GM13976 (cell line): Measurements from ENCODE around the gene CAMK2D.

Experiments used
- DNase-seq: peaks from one replicate; pipeline ENCODE4 v3.0.0; 2012; ENCODE audit warnings: low spot score
- in situ Hi-C: fragments of 300-500 bp; cut with MboI; formaldehyde crosslinking; loops from one replicate; pipeline ENCODE4 v1.12.0; 2022; ENCODE audit warnings: low sequenced_read_pairs, mixed read lengths, inconsistent platforms; ENCODE audit not compliant: unreplicated experiment
- TF ChIP-seq, protein P1 (sequence below): IDR thresholded peaks from 2 replicates; pipeline ENCODE4 v1.5.1; 2012; ENCODE audit warnings: borderline replicate concordance, mild to moderate bottlenecking; ENCODE audit not compliant: insufficient read depth; ENCODE audit errors: extremely low read depth, missing control alignments, control extremely low read depth

The CAMK2D gene

DNA sequence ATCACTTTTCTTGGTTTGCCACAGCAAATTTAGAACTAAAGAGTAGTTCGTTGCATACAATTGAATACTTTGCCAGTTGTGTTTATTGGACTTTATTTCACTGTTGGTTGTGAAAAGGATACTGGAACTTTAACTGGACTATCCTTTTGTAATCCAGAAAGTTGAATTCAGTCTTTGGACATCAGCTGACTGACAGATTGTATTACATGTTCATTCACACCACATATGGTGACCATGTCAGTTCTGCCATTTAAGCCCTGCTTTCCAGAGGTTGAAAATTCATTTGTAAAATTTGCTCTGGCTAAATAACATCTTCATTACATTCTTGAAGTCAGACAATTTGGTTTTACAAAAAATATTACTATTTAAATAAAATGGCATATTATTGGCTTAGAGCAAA lies 251.7 kb downstream of the CAMK2D start:
- TF ChIP-seq, protein P1, sequence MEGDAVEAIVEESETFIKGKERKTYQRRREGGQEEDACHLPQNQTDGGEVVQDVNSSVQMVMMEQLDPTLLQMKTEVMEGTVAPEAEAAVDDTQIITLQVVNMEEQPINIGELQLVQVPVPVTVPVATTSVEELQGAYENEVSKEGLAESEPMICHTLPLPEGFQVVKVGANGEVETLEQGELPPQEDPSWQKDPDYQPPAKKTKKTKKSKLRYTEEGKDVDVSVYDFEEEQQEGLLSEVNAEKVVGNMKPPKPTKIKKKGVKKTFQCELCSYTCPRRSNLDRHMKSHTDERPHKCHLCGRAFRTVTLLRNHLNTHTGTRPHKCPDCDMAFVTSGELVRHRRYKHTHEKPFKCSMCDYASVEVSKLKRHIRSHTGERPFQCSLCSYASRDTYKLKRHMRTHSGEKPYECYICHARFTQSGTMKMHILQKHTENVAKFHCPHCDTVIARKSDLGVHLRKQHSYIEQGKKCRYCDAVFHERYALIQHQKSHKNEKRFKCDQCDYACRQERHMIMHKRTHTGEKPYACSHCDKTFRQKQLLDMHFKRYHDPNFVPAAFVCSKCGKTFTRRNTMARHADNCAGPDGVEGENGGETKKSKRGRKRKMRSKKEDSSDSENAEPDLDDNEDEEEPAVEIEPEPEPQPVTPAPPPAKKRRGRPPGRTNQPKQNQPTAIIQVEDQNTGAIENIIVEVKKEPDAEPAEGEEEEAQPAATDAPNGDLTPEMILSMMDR: no peak
- no peak for DNase-seq
- in situ Hi-C loops: no loop called here

DNA sequence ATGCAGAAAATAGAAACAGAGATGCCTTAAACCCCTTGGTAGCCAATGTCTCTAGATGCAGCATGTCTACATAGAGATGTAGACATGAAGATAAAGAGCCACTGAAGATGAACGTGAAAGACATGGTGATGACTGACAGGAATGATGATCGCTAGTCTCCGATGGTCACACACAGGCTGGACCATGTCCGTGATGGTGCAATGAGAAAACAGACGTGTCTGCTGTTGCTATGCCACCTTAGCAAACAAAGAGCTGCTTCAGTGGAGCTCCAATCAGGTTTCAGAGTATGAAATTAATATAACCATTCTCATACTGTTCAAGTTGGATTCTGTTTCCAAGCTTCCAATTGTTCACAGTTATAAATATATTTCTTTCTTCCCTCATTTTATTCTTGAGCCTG lies 256.5 kb downstream of the CAMK2D start:
- TF ChIP-seq, protein P1: no peak
- in situ Hi-C loops: no loop called here
- no peak for DNase-seq

DNA sequence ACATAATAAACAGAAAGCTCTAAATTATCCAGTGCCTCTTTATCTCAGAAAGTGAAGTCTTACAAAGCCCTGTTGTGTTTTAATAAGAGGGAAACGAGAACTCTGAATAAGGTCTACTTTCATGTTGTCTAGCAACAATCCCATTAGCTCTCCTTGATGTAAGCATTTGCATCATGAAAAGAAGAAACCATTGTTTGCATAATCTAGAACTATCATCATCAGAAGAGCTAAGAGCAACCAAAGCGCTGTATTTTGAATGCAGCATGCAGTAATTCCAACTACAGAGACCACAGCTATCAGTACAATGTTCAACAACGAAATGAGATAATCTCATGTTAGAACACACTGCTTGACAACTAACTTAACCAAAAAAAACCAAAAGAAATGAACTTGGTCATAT lies 257.1 kb downstream of the CAMK2D start:
- DNase-seq: no peak
- TF ChIP-seq, protein P1: no peak
- in situ Hi-C loops: no loop called here

DNA sequence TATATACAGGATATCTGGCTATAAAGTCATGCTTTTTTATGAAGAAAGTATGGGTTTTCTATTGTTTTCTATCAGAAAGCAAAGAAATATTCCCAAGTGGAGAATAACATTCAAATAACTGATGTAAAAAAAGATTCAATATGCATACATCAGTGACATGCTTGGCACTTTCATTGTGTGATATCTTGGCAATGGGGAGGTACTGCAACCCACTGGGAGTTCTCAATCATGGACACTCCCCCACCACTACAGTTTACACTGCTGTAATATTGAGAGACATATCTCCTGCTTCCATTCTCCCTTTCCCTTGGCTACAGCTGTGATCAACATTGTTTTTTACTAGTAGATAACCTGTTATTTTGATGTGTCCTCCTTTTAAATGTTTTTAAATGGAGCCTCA lies 257.8 kb downstream of the CAMK2D start:
- TF ChIP-seq, protein P1: no peak
- in situ Hi-C loops: no loop called here
- no peak for DNase-seq

DNA sequence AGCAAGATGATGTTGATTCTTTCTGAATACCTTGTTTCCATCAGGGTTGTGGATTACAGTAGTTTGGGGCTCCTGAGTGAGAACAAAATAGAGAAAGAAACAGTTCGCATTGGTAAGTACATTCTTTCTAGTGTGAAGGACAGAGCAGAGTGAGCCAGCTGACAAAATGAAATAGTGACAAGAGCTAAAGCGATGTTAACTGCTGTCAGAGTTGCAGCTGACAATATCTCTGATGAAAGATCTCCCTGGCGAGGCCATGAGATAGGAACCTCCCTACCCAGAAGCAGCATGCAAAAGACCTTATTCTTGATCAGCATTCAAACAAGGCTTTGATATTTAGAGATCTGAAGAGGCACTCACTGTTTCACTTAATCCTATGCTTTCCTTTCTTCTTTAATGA lies 258.6 kb downstream of the CAMK2D start:
- TF ChIP-seq, protein P1: no peak
- no peak for DNase-seq
- in situ Hi-C loops: no loop called here

DNA sequence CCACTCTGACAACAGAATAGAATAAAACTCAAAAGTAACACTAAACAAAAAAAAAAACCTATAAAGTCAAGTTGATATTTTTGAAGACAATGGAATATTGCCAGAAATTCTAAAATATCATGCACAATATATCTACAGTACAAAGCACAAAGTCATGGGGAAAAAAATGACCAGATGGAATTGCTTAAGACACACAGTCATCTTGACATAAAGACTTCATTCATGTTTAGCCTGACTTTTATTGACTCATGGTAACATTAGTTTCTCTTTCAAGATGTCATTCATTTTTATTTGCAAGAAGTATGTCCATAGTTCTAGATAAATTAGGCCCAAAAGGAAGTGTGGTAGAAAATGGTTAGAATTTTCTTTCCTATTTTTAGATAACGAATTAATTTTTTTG lies 259.1 kb downstream of the CAMK2D start:
- TF ChIP-seq, protein P1: no peak
- DNase-seq: no peak
- in situ Hi-C loops: no loop called here

DNA sequence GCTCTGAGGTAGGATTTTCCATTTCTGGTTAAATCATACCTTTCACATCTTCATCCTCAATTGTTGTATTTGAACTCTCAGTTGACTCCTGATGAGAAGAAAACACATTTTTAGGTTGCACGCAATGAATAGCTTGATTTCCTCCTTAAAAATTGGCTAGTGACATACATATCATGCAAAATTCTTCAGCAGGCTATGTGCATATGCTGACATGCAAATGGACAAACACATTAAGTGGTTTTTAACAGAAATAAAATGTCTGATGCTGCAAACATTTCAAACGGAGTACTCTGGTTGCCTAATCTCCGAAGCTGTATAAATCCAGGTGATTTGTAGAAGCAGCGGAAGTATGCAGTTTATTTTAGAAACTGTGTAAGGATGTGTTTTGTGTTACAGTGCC lies 261.1 kb downstream of the CAMK2D start:
- in situ Hi-C loops: no loop called here
- DNase-seq: no peak
- TF ChIP-seq, protein P1: no peak
